ENCODE data around the gene C10orf62. TPM values are rescaled to one million over a fixed set of nuclear protein-coding genes. Genes with fewer than 3 reads are reported as not detected.
"Not testable (repeated sequence)": the region's sequence is repeated elsewhere in the genome, so short reads cannot be mapped to it uniquely, and the experiment has no call there.

The C10orf62 gene
- total and polyA plus RNA-seq, 2 of the 13 experiments (the other 11 are each of a cell fraction or from before 2014, with no cell fraction given) = 0.61 to 1.6 TPM

GRCh38 chr10:97560731-97561381 is 28.7 kb upstream of the C10orf62 start (continued):
- TF ChIP-seq AHDC1 (CRISPR knock-in tag; IDR thresholded peaks at IDR 0.05; ENCODE audit: borderline replicate concordance) = 0 out of 2 replicates have a peak, but pooled peaks have one; percentile 26
- TF ChIP-seq SALL1 (CRISPR knock-in tag; IDR thresholded peaks at IDR 0.05) = peak; percentile 36; the same call in 1 of the 2 replicates
- TF ChIP-seq ZFX (CRISPR knock-in tag; IDR thresholded peaks at IDR 0.05; ENCODE audit: low read depth) = peak; percentile 44; the same call in 1 of the 2 replicates
- peak; percentile 63; the same call in 1 of the 2 replicates for TF ChIP-seq CBX5 (CRISPR knock-in tag; IDR thresholded peaks at IDR 0.05; ENCODE audit: borderline replicate concordance)
- TF ChIP-seq RFXAP (CRISPR knock-in tag; IDR thresholded peaks at IDR 0.05; ENCODE audit: borderline replicate concordance) = peak; percentile 30; the same call in 1 of the 2 replicates
- TF ChIP-seq ZNF350 (CRISPR knock-in tag; IDR thresholded peaks at IDR 0.05; ENCODE audit: borderline replicate concordance, low read depth) = peak; percentile 20; the same call in 1 of the 2 replicates
- 0 out of 2 replicates have a peak, but pooled peaks have one; percentile 8 for TF ChIP-seq ELF3 (CRISPR knock-in tag; IDR thresholded peaks at IDR 0.05)
- TF ChIP-seq ZNF501 (CRISPR knock-in tag; IDR thresholded peaks at IDR 0.05) = peak; percentile 53; the same call in 1 of the 2 replicates
- 0 out of 2 replicates have a peak, but pooled peaks have one; percentile 58 for TF ChIP-seq UBTF (CRISPR knock-in tag; IDR thresholded peaks at IDR 0.05)
- 0 out of 2 replicates have a peak, but pooled peaks have one; percentile 26 for TF ChIP-seq HNF4A (CRISPR knock-in tag; IDR thresholded peaks at IDR 0.05)
- peak; percentile 45; the same call in 1 of the 2 replicates for TF ChIP-seq BRD4 (CRISPR knock-in tag; IDR thresholded peaks at IDR 0.05)
- TF ChIP-seq, protein P1, sequence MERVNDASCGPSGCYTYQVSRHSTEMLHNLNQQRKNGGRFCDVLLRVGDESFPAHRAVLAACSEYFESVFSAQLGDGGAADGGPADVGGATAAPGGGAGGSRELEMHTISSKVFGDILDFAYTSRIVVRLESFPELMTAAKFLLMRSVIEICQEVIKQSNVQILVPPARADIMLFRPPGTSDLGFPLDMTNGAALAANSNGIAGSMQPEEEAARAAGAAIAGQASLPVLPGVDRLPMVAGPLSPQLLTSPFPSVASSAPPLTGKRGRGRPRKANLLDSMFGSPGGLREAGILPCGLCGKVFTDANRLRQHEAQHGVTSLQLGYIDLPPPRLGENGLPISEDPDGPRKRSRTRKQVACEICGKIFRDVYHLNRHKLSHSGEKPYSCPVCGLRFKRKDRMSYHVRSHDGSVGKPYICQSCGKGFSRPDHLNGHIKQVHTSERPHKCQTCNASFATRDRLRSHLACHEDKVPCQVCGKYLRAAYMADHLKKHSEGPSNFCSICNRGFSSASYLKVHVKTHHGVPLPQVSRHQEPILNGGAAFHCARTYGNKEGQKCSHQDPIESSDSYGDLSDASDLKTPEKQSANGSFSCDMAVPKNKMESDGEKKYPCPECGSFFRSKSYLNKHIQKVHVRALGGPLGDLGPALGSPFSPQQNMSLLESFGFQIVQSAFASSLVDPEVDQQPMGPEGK (CRISPR knock-in tag; IDR thresholded peaks at IDR 0.05) = peak; percentile 49; the same call in 1 of the 2 replicates
- TF ChIP-seq ZNF232 (CRISPR knock-in tag; IDR thresholded peaks at IDR 0.05; ENCODE audit: borderline replicate concordance) = peak; percentile 54; the same call in 1 of the 2 replicates
- TF ChIP-seq NONO (IDR thresholded peaks at IDR 0.05) = not testable (repeated sequence)
- peak; percentile 47; the same call in 1 of the 2 replicates for TF ChIP-seq NONO (CRISPR knock-in tag; conservative IDR thresholded peaks at IDR 0.05)
- TF ChIP-seq HDAC1 (CRISPR knock-in tag; IDR thresholded peaks at IDR 0.05) = peak; percentile 53
- TF ChIP-seq HIVEP1 (CRISPR knock-in tag; IDR thresholded peaks at IDR 0.05) = peak; percentile 78
